ENCODE measurements around the gene MYO1D.

The MYO1D gene

DNA sequence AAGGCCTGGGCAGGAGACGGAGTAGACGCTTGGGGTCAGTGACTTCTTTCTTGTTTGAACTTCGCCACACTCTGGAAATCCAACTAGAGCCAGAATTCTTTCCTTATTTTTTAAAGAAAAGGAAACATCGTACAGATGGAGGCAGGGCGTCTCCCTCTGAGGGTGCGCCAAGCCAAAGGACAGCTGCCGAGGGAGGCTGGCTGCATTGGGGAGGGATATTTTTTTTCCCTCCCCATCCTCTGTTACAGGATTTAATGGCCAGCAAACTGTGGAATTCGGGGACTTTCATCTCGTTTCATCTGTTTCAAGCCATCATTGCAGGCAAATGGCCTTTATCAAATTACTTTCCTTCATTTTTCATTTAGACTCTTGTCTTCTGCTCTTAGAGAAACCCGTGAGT lies 374.2 kb downstream of the MYO1D start:
- TF ChIP-seq, protein P1, sequence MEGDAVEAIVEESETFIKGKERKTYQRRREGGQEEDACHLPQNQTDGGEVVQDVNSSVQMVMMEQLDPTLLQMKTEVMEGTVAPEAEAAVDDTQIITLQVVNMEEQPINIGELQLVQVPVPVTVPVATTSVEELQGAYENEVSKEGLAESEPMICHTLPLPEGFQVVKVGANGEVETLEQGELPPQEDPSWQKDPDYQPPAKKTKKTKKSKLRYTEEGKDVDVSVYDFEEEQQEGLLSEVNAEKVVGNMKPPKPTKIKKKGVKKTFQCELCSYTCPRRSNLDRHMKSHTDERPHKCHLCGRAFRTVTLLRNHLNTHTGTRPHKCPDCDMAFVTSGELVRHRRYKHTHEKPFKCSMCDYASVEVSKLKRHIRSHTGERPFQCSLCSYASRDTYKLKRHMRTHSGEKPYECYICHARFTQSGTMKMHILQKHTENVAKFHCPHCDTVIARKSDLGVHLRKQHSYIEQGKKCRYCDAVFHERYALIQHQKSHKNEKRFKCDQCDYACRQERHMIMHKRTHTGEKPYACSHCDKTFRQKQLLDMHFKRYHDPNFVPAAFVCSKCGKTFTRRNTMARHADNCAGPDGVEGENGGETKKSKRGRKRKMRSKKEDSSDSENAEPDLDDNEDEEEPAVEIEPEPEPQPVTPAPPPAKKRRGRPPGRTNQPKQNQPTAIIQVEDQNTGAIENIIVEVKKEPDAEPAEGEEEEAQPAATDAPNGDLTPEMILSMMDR (IDR thresholded peaks at IDR 0.05), result no peak

DNA sequence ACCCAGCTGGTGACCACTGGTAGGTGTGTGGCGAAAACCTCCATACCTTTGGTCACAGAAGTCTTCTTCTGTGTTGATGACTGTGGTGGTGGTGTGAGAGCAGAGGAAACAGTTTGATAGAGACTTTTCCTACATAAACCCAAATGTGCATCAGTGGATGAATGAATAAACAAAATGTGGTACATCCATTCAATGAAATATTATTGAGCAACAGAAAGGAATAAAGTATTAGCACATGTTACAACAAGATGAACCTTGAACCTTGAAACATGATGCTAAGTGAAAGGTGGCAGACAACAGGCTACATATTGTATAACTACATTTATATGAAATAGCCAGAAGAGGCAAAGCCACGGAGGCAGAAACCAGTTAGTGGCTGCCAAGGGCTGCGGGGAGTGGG lies 374.9 kb downstream of the MYO1D start:
- TF ChIP-seq, protein P1 (IDR thresholded peaks at IDR 0.05), result no peak

DNA sequence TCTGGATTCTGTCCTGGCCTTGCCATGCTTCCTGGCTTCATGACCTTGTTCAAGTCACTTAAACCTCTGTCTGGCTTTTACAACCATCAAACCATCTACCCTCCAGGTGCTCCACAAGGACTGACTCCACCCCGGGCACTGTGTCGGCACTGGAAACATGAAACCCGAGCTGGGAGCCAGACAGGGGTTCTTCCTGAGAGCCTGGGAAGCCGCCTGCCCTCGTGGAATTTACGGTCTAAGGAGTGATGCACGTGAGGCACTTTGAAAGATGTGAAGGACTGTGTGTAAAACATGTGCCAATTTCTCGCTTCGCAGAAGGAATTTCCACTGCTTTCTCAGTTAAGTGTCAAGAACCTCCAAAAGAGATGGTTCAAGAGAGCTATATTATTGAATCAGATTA lies 378.5 kb downstream of the MYO1D start:
- TF ChIP-seq, protein P1 (IDR thresholded peaks at IDR 0.05), result no peak

DNA sequence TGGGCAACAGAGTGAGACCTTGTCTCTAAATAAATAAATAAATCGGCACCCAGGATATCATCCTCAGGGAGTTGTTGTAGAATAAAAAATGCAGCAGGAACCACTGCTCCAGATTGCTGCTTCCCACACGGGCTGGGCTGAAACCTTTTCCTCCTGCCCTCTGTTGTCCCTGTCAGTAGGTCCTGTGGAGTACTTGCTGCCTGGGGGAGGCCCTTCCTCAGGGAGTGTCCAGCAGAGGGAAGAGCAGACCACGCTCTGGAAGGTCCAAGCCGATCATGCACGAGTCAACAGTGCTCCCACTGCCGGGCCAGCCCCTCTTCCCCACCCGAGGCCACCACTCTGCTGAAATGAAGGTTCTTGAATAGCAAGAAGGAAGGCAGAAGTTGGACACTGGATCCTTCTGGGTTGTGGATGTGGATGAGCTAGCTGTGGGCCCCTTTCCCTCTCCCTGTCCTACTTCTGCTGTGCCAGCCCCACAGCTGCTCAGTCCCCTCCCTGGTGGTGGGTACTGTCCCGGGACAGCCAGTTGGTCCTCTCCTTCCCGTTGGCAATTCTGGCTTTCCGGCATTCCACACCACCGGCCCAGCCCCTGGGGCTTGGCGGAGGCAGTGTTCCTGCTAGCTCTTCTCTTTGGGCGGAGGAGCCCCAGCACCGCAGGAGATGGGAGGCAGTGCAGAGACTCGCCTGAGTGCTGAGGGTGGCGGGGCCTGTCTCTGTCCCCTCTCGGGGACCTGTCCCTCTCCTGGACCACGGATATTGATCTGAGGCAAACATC lies 379.3 kb downstream of the MYO1D start:
- TF ChIP-seq, protein P1 (IDR thresholded peaks at IDR 0.05), result no peak

DNA sequence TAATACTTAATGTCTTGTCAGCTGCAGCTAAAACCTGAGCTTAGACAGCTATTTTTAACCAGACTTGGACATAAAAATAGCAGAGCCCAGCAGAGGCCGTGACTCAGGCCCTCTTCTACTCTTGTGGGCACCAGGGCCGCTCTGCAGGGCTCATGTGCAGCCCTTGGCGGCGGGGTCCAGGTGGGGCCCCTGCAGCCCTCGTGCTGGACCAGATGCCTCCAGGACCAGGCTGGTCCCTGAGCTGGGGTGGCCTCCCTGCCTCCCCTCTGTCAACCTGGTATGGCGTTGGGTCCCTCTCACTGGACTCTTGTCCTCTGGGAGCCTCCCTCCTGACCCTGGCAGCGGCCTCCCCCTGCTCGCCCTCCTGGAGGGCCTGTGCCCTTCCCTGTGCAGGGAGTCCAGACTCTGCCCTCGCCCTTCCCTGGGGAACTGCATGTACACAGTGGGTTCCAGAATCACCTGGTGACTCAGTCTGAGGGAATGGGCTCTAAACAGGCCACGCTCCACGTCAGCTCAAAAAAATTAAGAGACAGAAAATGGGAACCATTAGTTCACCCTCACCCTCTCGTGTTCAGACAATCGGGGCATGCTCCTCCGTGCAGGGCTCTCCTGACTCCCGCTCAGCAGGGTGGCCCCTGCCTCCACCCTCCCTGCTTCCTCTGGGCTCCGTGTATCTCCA lies 380.4 kb downstream of the MYO1D start:
- TF ChIP-seq, protein P1 (IDR thresholded peaks at IDR 0.05), result no peak

DNA sequence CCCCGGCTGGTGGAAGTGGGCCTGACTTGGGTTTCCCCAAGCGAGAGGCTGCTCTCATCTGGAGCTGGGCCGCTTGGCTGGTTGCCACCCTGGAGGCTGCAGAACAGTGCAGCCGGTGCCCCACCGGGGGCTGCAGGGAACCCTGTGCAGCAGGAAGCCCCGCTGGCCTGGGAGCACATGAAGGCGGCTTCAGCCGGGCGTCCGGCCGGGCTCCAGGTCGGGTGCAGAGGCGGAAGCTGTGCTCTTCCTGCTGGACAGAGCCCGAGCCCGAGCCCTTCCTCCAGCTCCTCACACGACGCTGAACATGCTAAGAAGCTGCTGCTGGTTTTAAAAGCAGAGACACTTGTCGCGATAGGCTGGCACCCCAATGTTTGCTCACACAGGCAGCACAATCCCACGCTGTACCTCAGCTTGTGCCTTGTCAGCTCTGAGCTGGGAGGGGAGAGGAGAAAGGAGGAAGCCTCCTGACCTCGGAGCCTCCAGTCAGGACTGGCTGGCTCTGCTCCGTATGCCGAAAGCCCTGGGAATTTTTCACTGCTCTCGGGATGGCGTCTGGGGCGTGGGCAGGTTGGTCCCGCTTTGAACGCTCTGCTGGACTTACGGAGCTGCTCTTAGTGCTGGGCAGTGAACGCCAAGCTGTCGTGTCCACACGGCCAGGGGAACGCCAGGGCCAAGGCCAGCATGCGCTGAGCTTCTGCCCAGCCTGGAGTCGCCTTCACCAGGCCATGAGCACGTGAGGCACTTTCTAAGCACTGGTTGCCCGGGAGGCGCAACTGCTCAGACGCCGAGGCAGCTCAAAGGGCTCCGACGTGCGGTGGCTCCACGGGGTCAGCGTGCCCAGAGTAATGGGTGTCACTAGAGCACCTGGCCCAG lies 381.3 kb downstream of the MYO1D start:
- TF ChIP-seq, protein P1 (IDR thresholded peaks at IDR 0.05), result no peak

DNA sequence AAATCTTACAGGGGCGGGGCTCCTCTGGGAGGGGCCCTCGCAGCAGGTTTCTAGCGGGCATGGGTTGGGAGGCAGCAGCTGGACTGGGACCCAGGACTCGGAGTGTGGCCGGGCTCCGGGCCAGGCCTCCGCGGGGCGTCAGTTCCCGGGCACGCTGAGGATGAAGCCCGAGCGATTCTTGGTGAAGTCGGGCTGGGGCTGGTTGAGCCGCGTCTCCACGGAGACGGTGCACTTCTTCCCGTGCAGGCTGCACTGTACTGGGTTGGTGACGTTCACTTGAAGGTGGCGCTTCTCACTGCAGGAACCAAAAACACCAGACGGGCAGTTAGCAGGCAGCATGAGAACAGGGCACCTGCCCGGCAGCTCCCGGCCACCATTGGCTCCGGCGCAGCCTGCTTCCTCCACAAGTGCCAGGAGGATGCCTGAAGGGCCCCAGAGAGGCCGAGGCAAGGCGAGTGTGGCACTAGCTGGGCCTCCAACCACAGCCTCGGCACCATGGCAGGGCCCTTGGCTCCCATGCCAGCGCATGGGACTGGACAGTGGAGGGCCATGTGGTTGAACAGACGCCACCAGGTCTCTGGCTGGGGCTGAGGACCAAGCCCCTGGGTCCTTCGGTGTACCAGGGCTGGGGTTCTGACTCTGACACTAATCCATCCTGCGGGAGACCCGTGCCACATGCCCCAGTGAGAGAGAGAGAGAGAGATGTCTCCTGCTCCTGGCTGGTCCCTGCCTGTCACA lies 382.1 kb downstream of the MYO1D start:
- TF ChIP-seq, protein P1 (IDR thresholded peaks at IDR 0.05), result no peak
